GM23338 (cell line): Measurements from ENCODE around the gene SH3TC1. TPM values are rescaled to one million over a fixed set of nuclear protein-coding genes. Genes with fewer than 3 reads are reported as not detected.

Source experiments
- ATAC-seq: fragments of 200-7000 bp; cut with Tn5 transposase; 3 replicates; pipeline ENCODE4 v1.9.1; 2020
- DNase-seq: peaks from one replicate; pipeline ENCODE4 v3.0.0-alpha.2; 2015; ENCODE audit warnings: low spot score
- H2AFZ ChIP-seq: fragments of 200-600 bp; sonication (generic); 2 replicates; pipeline ENCODE4 v1.8.0; 2016; ENCODE audit warnings: antibody characterized with exemption, mild to moderate bottlenecking, moderate library complexity
- H3F3A ChIP-seq: fragments of 200-600 bp; sonication (generic); replicated peaks from 2 replicates; pipeline ENCODE4 v1.8.0; 2017; ENCODE audit warnings: antibody characterized with exemption, mixed run types, low read depth
- H3K27ac ChIP-seq: fragments of 200-600 bp; sonication (generic); 2 replicates; pipeline ENCODE4 v1.6.1; 2016; ENCODE audit warnings: low read depth
- H3K27me3 ChIP-seq: fragments of 200-600 bp; sonication (generic); 2 replicates; pipeline ENCODE4 v1.8.0; 2016; ENCODE audit warnings: mild to moderate bottlenecking, mixed run types, moderate library complexity; ENCODE audit not compliant: insufficient read depth
- H3K36me3 ChIP-seq: fragments of 200-600 bp; sonication (generic); 2 replicates; pipeline ENCODE4 v1.8.0; 2016; ENCODE audit warnings: mild to moderate bottlenecking; ENCODE audit not compliant: insufficient read depth
- H3K4me1 ChIP-seq: fragments of 200-600 bp; sonication (generic); 2 replicates; pipeline ENCODE4 v1.8.0; 2016; ENCODE audit warnings: mild to moderate bottlenecking, moderate library complexity; ENCODE audit not compliant: insufficient read depth
- H3K4me2 ChIP-seq: fragments of 200-600 bp; sonication (generic); 2 replicates; pipeline ENCODE4 v1.7.1; 2017; ENCODE audit warnings: mixed run types
- H3K4me3 ChIP-seq: fragments of 200-600 bp; sonication (generic); 2 replicates; pipeline ENCODE4 v1.6.1; 2016; ENCODE audit warnings: mixed run types
- H3K79me2 ChIP-seq: fragments of 200-600 bp; sonication (generic); replicated peaks from 2 replicates; pipeline ENCODE4 v1.8.0; 2017; ENCODE audit warnings: mild to moderate bottlenecking; ENCODE audit not compliant: insufficient read depth
- H3K9me2 ChIP-seq: fragments of 200-600 bp; sonication (generic); 2 replicates; pipeline ENCODE4 v1.8.0; 2017; ENCODE audit not compliant: insufficient read depth
- H4K20me1 ChIP-seq: fragments of 200-600 bp; sonication (generic); replicated peaks from 2 replicates; pipeline ENCODE4 v1.8.0; 2017; ENCODE audit warnings: mild to moderate bottlenecking; ENCODE audit not compliant: insufficient read depth
- H3K27ac Mint-ChIP-seq: 2 replicates; pipeline ENCODE4 v1.8.0; 2020; ENCODE audit warnings: inconsistent platforms, mild to moderate bottlenecking, moderate library complexity, mixed read lengths
- H3K27me3 Mint-ChIP-seq: 3 replicates; pipeline ENCODE4 v1.8.0; 2022; ENCODE audit warnings: low read depth, mild to moderate bottlenecking, moderate library complexity, mixed read lengths, inconsistent platforms; ENCODE audit not compliant: insufficient read depth, poor library complexity
- H3K36me3 Mint-ChIP-seq: 3 replicates; pipeline ENCODE4 v1.8.0; 2021; ENCODE audit warnings: low read depth, mild to moderate bottlenecking, inconsistent platforms, moderate library complexity, mixed read lengths
- H3K4me1 Mint-ChIP-seq: 3 replicates; pipeline ENCODE4 v1.8.0; 2020; ENCODE audit warnings: mild to moderate bottlenecking, inconsistent platforms, mixed read lengths
- H3K4me3 Mint-ChIP-seq: 3 replicates; pipeline ENCODE4 v1.8.0; 2021; ENCODE audit warnings: moderate library complexity, mild to moderate bottlenecking, inconsistent platforms, mixed read lengths
- H3K9me3 Mint-ChIP-seq: 3 replicates; pipeline ENCODE4 v1.8.0; 2020; ENCODE audit warnings: moderate library complexity, mild to moderate bottlenecking, inconsistent platforms, mixed read lengths
- CREB1 ChIP-seq: fragments of 250-450 bp; sonication (Bioruptor Pico); IDR thresholded peaks from 2 replicates; pipeline ENCODE4 v1.5.0; 2020; ENCODE audit warnings: low read depth, mild to moderate bottlenecking, moderate library complexity
- EZH2 ChIP-seq: fragments of 200-600 bp; sonication (generic); IDR thresholded peaks from one replicate; pipeline ENCODE4 v1.8.0; 2017; ENCODE audit warnings: antibody characterized with exemption, mild to moderate bottlenecking, low read depth; ENCODE audit not compliant: unreplicated experiment
- EZH2phosphoT487 ChIP-seq: fragments of 200-600 bp; sonication (generic); IDR thresholded peaks from one replicate; pipeline ENCODE4 v1.8.1; 2018; ENCODE audit warnings: antibody characterized with exemption; ENCODE audit not compliant: unreplicated experiment
- NANOG ChIP-seq: IDR thresholded peaks from 2 replicates; pipeline ENCODE4 v1.6.1; 2016; ENCODE audit warnings: antibody characterized with exemption, borderline replicate concordance
- polyA plus RNA-seq: library from polyadenylated mRNA; unstranded; fragments of >200 nt; fragmentation: Nextera tagmentation; extraction: Ambion mirVana; gene quantifications from 2 replicates; pipeline ENCODE4 v1.2.1, GENCODE V29; 2016
- total RNA-seq: library from RNA; depleted of rRNA; stranded (reverse); fragments of >200 nt; shearing (Covaris generic); gene quantifications from 2 replicates; pipeline ENCODE4 v1.2.3, GENCODE V29; 2014
- TF ChIP-seq, protein P1 (sequence below): fragments of 250-450 bp; sonication (Bioruptor Pico); IDR thresholded peaks from 2 replicates; pipeline ENCODE4 v1.5.0; 2020; ENCODE audit warnings: mild to moderate bottlenecking, moderate library complexity
- TF ChIP-seq, protein P2 (sequence below), 2 experiments: fragments of 200-600 bp in 1 of 2; sonication (generic) in 1 of 2; conservative IDR thresholded peaks; 2 replicates each; pipeline versions ENCODE4 v1.5.1 to v1.6.1; 2016 to 2017; ENCODE audit warnings: antibody characterized with exemption in 2 of 2, low read depth in 2 of 2, mild to moderate bottlenecking in 2 of 2, moderate library complexity in 1 of 2

The SH3TC1 gene
- total and polyA plus RNA-seq, 2 experiments from 2014 or later = 0.07 TPM; not detected in 1

- no peak overlapping the region for H3K4me3 Mint-ChIP-seq
- H3K4me2 ChIP-seq = no peak overlapping the region
- peak; percentile 74 for ATAC-seq
Measured at GRCh38 chr4:8238515-8239053, 39.5 kb downstream of the SH3TC1 start.

GRCh38 chr4:8239226-8239625, 40.1 kb downstream of the SH3TC1 start:
- no peak overlapping the region for H2AFZ ChIP-seq
- Mint-ChIP-seq H3K4me1 (peaks cover 5% of the 10 kb centered on the region; the same call in 1 of the 3 replicates), H3K36me3 (no peaks in the 10 kb centered on the region), H3K9me3 (no peaks in the 10 kb centered on the region), H3K27ac (no peak overlapping the region), H3K27me3 (peaks cover 7% of the 10 kb centered on the region), H3K4me3 (no peak overlapping the region)
- no peaks in the 10 kb centered on the region for H3F3A ChIP-seq
- TF ChIP-seq EZH2phosphoT487 = no peak
- TF ChIP-seq, protein P1, sequence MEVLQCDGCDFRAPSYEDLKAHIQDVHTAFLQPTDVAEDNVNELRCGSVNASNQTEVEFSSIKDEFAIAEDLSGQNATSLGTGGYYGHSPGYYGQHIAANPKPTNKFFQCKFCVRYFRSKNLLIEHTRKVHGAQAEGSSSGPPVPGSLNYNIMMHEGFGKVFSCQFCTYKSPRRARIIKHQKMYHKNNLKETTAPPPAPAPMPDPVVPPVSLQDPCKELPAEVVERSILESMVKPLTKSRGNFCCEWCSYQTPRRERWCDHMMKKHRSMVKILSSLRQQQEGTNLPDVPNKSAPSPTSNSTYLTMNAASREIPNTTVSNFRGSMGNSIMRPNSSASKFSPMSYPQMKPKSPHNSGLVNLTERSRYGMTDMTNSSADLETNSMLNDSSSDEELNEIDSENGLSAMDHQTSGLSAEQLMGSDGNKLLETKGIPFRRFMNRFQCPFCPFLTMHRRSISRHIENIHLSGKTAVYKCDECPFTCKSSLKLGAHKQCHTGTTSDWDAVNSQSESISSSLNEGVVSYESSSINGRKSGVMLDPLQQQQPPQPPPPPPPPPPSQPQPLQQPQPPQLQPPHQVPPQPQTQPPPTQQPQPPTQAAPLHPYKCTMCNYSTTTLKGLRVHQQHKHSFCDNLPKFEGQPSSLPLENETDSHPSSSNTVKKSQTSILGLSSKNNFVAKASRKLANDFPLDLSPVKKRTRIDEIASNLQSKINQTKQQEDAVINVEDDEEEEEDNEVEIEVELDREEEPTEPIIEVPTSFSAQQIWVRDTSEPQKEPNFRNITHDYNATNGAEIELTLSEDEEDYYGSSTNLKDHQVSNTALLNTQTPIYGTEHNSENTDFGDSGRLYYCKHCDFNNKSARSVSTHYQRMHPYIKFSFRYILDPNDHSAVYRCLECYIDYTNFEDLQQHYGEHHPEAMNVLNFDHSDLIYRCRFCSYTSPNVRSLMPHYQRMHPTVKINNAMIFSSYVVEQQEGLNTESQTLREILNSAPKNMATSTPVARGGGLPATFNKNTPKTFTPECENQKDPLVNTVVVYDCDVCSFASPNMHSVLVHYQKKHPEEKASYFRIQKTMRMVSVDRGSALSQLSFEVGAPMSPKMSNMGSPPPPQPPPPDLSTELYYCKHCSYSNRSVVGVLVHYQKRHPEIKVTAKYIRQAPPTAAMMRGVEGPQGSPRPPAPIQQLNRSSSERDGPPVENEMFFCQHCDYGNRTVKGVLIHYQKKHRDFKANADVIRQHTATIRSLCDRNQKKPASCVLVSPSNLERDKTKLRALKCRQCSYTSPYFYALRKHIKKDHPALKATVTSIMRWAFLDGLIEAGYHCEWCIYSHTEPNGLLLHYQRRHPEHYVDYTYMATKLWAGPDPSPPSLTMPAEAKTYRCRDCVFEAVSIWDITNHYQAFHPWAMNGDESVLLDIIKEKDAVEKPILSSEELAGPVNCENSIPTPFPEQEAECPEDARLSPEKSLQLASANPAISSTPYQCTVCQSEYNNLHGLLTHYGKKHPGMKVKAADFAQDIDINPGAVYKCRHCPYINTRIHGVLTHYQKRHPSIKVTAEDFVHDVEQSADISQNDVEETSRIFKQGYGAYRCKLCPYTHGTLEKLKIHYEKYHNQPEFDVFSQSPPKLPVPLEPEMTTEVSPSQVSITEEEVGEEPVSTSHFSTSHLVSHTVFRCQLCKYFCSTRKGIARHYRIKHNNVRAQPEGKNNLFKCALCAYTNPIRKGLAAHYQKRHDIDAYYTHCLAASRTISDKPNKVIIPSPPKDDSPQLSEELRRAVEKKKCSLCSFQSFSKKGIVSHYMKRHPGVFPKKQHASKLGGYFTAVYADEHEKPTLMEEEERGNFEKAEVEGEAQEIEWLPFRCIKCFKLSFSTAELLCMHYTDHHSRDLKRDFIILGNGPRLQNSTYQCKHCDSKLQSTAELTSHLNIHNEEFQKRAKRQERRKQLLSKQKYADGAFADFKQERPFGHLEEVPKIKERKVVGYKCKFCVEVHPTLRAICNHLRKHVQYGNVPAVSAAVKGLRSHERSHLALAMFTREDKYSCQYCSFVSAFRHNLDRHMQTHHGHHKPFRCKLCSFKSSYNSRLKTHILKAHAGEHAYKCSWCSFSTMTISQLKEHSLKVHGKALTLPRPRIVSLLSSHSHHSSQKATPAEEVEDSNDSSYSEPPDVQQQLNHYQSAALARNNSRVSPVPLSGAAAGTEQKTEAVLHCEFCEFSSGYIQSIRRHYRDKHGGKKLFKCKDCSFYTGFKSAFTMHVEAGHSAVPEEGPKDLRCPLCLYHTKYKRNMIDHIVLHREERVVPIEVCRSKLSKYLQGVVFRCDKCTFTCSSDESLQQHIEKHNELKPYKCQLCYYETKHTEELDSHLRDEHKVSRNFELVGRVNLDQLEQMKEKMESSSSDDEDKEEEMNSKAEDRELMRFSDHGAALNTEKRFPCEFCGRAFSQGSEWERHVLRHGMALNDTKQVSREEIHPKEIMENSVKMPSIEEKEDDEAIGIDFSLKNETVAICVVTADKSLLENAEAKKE (CRISPR knock-in tag) = no peak
- TF ChIP-seq EZH2 = no peak
- no peak for TF ChIP-seq NANOG
- no peak for TF ChIP-seq CREB1 (CRISPR knock-in tag)
- H4K20me1 ChIP-seq = no peaks in the 10 kb centered on the region
- no peaks in the 10 kb centered on the region for H3K9me2 ChIP-seq
- ATAC-seq = no peak
- no peaks in the 10 kb centered on the region for H3K36me3 ChIP-seq
- no peak overlapping the region for H3K27ac ChIP-seq
- H3K79me2 ChIP-seq = no peaks in the 10 kb centered on the region
- H3K4me3 ChIP-seq = no peak overlapping the region
- no peaks in the 10 kb centered on the region for H3K27me3 ChIP-seq
- DNase-seq = no peak
- no peak overlapping the region for H3K4me2 ChIP-seq
- no peaks in the 10 kb centered on the region for H3K4me1 ChIP-seq

More at GRCh38 chr4:8238515-8239053, 39.5 kb downstream of the SH3TC1 start:
- Mint-ChIP-seq H3K9me3 (no peaks in the 10 kb centered on the region), H3K36me3 (no peaks in the 10 kb centered on the region), H3K4me1 (peaks cover 5% of the 10 kb centered on the region; the same call in 1 of the 3 replicates), H3K27me3 (peaks cover under 1% of the 10 kb centered on the region), H3K27ac (no peak overlapping the region)
- Histone ChIP-seq H3F3A (no peaks in the 10 kb centered on the region), H3K36me3 (no peaks in the 10 kb centered on the region), H3K79me2 (no peaks in the 10 kb centered on the region), H3K27me3 (no peaks in the 10 kb centered on the region), H2AFZ (peak overlapping the region; percentile 89), H4K20me1 (no peaks in the 10 kb centered on the region), H3K4me1 (no peaks in the 10 kb centered on the region), H3K4me3 (no peak overlapping the region), H3K27ac (no peak overlapping the region), H3K9me2 (no peaks in the 10 kb centered on the region)
- DNase-seq = peak; percentile 83
- TF ChIP-seq, protein P2, sequence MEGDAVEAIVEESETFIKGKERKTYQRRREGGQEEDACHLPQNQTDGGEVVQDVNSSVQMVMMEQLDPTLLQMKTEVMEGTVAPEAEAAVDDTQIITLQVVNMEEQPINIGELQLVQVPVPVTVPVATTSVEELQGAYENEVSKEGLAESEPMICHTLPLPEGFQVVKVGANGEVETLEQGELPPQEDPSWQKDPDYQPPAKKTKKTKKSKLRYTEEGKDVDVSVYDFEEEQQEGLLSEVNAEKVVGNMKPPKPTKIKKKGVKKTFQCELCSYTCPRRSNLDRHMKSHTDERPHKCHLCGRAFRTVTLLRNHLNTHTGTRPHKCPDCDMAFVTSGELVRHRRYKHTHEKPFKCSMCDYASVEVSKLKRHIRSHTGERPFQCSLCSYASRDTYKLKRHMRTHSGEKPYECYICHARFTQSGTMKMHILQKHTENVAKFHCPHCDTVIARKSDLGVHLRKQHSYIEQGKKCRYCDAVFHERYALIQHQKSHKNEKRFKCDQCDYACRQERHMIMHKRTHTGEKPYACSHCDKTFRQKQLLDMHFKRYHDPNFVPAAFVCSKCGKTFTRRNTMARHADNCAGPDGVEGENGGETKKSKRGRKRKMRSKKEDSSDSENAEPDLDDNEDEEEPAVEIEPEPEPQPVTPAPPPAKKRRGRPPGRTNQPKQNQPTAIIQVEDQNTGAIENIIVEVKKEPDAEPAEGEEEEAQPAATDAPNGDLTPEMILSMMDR (conservative IDR thresholded peaks at IDR 0.05; ENCODE audit: low read depth in 2 of 2) = peak; percentile 62 to 79
- TF ChIP-seq EZH2 = no peak
